Stimulated activated CD4-positive, alpha-beta T cell treated with anti-CD3 and anti-CD28 coated beads, Interleukin-4, amount 100 ng/mL, for 1 hour (primary cell): Measurements from ENCODE around the gene CNKSR2.
A peak's percentile ranks its signal among the peaks of the same experiment; 100 is the strongest.

Experiments
- DNase-seq: peaks from one replicate; pipeline ENCODE4 v3.0.0-alpha.2; 2020

The CNKSR2 gene

GRCh38 chrX:21374163-21374993 lies at the start of gene CNKSR2:
TSS of gene CNKSR2 (plus strand) at chrX:21374418. CDS start at chrX:21374898, 480 bp downstream.
- DNase-seq = peak; percentile 71

- no peak for DNase-seq
These were observed 19.5 kb upstream of the CNKSR2 start for GRCh38 chrX:21354725-21355124.

GRCh38 chrX:21355831-21356230 lies 18.4 kb upstream of the CNKSR2 start:
- no peak for DNase-seq

GRCh38 chrX:21369613-21370012 lies 4.6 kb upstream of the CNKSR2 start:
- DNase-seq = no peak

- DNase-seq = no peak
These were observed 1.2 kb upstream of the CNKSR2 start for GRCh38 chrX:21373001-21373400.

GRCh38 chrX:21373637-21374162 lies 518 bp upstream of the CNKSR2 start:
- peak; percentile 24 for DNase-seq

GRCh38 chrX:21374994-21375707 lies 933 bp downstream of the CNKSR2 start:
- DNase-seq = peak; percentile 4

- DNase-seq = no peak
These were observed 1.4 kb downstream of the CNKSR2 start for GRCh38 chrX:21375708-21376009.

GRCh38 chrX:21376636-21377035 lies 2.4 kb downstream of the CNKSR2 start:
- no peak for DNase-seq

GRCh38 chrX:21379991-21380390 lies 5.8 kb downstream of the CNKSR2 start:
- no peak for DNase-seq

GRCh38 chrX:21382715-21383114 lies 8.5 kb downstream of the CNKSR2 start:
- no peak for DNase-seq

- DNase-seq = no peak
These were observed 9.3 kb downstream of the CNKSR2 start for GRCh38 chrX:21383546-21383945.

- DNase-seq = no peak
These were observed 10.0 kb downstream of the CNKSR2 start for GRCh38 chrX:21384178-21384577.

- DNase-seq = no peak
These were observed 20.6 kb downstream of the CNKSR2 start for GRCh38 chrX:21394792-21395191.

GRCh38 chrX:21398426-21398825 lies 24.2 kb downstream of the CNKSR2 start:
- no peak for DNase-seq

GRCh38 chrX:21400408-21401121 lies 26.3 kb downstream of the CNKSR2 start:
- no peak for DNase-seq

GRCh38 chrX:21408307-21408706 lies 34.1 kb downstream of the CNKSR2 start:
- DNase-seq = no peak

- no peak for DNase-seq
These were observed 34.6 kb downstream of the CNKSR2 start for GRCh38 chrX:21408788-21409187.

- no peak for DNase-seq
These were observed 37.8 kb downstream of the CNKSR2 start for GRCh38 chrX:21412029-21412428.

GRCh38 chrX:21412883-21413282 lies 38.7 kb downstream of the CNKSR2 start:
- DNase-seq = no peak

- no peak for DNase-seq
These were observed 52.9 kb downstream of the CNKSR2 start for GRCh38 chrX:21427086-21427485.

- no peak for DNase-seq
These were observed 62.8 kb downstream of the CNKSR2 start for GRCh38 chrX:21437036-21437435.

- no peak for DNase-seq
These were observed 64.6 kb downstream of the CNKSR2 start for GRCh38 chrX:21438792-21439191.

GRCh38 chrX:21440911-21441310 lies 66.7 kb downstream of the CNKSR2 start:
- DNase-seq = no peak
